Measurements from ENCODE around the gene ZNF396.
A peak's percentile ranks its signal among the peaks of the same experiment; 100 is the strongest.

Gene ZNF396

DNA sequence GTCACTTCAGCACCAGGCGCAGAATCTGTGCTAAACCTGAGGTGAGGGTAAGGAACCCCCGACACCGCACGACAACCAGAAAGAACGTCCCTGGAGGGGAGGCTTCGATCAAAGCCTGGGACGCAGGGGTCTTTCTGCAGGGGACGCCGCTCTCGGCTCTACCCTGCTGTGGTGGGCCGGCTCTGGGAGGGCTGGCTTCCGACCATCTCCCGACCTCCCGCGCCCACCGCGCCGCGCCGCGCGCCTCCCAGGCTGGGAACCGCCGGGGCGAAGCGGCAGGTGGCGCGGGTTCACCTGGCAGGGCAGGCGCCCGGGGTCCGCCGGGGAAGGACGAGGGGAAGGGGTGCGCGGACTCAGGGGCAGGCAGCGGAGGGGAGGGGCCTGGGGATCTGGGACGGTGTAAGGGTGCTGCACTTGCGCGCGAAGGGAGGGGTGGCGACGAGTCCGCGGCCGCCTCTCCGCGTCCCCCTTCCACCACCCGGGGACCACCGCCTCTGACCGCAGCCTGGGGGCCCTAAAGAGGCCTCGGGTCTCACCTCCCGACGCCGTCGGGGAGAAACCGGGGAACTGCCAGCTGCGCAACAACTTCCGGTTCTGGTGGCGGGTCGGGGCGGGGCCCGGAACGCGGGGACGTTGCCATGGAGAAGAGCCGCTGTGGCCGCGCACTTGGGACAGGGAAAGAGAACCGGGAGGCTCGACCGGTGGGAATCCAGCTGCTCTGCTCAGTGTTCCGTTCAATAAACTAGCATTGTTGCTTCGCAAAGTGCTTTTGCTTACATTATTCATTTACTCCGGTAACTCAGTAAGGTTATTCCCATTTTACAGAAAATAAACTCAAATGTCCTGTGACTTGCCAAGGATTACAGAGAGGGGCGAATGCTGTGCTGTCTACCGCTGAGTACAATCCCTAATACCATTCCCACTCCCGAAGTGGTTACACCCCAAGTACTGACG lies at the start of gene ZNF396:
Gene ZNF396, minus strand, starts transcription at position 596 of the 954 bp plus-strand sequence. CDS start 3,045 bp downstream, outside the sequence.
- DNase-seq, result peak; percentile 74

DNA sequence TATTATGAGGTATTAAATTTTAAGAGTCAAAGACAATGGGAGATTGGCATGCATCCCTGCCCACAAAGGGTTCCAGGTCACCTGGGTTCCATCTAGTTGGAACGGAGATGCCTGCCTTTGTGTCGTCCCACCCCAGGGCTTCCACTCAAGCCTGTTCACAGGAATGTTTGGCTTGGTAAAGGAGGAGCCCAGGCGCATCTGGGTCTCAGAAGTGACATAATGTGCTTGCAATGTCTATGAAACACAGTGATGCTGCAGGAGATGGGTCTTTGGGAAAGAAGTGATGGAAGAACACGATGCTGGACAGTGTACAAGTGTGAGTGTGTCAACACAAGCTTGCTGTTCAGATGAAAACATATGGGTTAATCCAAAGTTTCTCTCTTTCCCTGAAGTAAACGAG lies 49.6 kb upstream of the ZNF396 start:
- DNase-seq, result no peak

DNA sequence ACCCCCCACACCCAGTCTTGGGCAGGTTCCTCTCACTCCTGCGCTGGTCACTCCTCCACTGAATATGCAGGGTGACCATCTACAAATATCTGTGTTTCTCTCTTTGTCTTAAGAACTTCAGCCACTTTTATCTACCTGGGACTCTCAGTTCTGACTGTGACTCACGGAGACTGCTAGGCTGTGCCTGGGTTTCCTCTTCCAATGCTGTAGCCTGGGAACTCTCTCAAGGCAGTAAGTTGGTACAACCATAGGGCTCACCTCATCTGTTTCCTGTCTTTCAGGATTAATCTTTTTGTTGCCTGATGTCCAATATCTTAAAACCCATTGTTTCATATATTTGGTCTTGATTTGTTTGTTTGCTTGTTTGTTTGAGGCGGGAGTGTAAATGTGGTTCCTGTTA lies 47.2 kb upstream of the ZNF396 start:
- no peak for DNase-seq

DNA sequence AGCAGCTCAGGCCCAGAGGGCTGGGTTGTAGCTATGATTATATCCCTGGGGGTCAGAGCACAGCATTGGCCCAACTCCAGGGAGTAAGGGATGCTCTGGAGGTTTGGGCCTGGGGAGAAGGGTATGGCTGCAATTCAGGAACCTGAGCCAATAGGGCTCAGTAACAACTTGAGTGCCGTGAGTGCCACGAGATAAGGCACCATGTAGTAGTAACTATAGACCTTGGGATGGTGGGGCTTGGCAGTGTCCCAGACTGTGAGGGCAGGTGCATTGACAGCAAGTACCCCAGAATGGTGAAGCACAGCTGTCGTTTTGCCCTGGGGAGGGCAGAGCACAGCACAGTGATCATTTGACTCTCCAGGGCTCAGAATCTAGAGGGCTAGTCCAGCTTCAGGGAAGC lies 45.1 kb upstream of the ZNF396 start:
- no peak for DNase-seq

DNA sequence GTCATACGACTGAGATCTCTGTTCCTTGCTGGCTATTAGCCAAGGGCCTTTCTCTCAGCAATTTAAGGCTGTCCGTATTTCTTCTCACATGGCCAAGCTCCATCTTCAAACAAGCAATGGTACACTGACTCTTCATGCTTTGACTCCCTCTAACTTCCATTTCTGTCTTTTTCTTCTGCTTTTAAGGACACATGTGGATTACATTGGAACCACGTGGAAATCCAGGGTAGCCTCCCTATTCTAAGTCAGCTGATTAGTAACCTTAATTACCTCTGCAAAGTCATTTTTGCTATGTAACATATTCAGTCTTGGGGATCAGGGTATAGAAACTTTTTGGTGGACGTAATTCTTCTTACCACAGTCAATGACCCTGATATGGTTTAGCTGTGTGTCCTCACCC lies 41.5 kb upstream of the ZNF396 start:
- DNase-seq, result no peak

DNA sequence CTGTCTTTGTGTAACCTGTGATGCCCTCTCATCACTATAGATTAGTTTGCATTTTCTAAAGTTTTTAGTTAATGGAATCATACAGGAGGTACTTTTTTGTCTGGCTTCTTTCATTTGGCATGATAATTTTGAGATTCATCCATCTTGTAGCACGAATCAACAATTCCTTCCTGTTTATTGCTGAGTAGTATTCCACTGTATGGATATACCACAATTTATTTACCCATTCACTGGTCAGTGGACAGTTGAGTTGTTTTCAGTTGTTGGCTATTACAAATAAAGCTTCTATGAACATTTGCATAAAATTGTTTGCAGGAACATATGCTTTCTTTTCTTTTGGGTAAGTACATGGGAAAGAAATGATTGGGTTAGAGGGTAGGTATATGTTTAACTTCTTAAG lies 40.1 kb upstream of the ZNF396 start:
- DNase-seq, result no peak

DNA sequence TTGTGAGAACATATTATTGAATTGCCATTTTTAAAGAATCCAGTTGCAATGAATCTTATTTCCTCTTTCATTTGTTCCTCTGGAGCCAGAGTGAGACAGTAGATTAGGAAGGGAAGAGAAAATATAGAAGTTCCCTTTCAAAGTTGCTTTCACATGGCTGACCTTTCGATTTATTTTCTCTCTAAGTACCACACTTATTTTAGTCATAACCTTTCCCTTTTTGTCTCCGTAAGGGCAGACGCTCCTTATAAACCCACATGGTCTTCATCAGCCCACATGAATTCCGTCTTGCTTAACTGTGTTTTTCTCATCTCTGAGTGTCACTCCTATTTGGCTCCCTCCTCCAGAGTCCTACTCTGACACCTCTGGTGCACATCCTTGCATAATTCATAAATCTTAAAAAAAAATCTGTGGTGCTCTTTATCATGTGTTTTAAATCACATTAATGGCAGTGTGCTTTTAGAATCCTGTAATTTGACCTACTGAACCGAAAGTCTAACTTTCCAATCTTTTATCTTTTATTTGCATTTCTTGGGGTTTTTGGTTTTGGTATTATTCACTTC lies 38.5 kb upstream of the ZNF396 start:
- DNase-seq, result no peak

DNA sequence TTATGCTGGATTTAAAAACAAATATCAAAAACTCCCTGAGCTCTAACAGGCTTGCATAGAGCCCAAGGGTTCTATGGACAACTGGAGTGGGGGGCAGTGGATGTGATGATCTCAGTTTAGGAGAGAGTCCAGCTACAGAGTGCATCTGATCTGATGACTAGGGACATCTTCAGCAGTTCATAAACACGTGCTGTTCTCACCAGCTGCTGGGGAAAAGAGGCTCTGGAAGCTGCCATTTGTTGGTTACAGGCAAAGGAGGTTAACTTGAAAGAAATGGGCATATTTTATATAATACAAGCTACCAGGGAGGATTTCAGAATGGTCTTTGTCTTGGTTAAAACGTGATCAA lies 36.0 kb upstream of the ZNF396 start:
- DNase-seq, result no peak

DNA sequence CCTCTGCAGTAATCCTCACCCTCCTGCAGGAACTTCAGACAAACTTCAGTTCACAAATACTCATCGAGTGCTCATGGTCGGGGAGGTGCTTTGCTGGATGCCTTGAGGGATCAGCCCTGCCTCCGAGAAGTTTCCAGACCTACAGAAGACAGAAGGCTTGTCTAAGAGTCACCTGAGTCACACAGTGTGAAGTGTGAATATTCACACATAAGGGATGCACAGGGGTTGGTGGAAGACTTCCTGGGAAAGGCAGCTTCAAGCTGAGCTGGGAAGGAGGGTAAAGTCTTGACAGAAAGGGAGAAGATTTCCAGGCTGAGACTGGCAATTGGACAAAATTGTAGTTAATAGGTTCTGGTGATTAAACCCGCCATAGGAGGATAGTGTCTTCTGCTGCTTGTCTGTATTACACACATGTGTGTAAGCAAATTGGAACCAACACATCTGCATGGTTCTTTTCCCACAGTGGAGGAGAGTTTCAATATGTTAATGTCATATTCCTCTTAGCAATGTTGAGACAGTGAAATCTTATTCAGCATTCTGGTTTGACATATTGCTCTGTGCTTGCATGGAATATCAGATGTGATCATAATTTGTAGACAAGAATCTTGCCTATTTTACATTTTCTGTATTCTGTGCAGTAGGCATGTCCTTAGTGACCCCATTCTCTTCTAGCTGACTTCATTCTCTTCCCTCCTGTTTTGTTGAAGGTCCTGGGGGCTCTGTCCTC lies 34.7 kb upstream of the ZNF396 start:
- no peak for DNase-seq

DNA sequence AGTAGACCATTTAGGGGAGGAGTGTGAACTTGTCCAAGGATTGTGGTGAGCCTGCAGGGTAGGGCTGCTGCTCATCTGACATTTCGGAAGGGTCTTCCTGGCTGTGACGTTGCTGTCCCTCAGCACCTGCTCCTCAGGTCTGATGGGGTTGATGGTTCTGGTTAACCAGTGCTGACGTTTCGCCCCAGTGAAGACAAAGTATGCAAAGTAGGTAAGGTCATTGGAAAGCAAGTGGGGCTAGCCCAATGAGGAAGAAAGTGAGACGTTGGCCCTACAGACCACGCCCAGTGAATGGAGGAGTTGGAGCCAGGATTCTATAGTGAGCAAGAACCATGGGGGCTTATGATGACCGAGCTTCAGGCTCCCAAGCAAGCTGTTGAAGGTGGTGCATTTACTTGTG lies 33.4 kb upstream of the ZNF396 start:
- DNase-seq, result no peak

DNA sequence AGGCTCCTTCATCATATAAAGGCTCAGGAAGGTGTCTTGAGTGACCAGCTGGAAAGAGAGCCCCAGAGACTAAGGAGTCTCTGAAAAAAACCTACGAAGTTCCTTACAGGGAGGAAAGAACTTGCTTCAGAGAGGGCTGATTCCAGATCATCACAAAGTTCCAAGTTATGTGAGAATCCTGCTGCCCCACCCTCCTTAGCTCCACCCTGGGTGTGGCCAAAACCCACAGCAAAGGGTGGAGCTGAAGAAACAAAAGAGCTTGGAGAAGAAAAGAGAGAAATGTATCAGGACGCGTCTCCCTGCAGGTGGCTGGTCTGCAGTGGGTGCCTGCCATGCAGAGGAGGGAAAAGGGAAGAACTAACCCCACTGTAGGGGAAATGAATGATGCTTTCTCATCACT lies 32.8 kb upstream of the ZNF396 start:
- no peak for DNase-seq

DNA sequence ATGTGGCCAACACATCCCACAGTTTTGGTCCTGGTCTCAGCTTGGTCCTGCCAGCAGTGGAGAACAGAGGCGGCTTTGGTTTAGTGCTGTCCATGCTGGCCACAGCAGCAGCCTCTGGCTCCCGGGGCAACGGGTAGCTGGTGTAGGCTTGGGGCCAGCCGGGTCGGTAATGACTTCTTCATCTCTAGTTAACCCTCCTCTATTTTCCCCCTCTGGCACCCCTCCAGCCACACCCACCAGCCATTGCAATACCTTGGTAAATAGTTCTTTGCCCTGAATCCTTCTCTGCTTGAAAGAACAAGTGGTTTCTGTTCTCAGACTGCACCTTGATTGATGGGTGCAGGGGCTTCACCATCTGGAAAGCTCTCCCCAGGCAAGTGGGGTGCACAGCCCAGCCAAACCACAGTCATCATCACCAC lies 31.7 kb upstream of the ZNF396 start:
- no peak for DNase-seq

DNA sequence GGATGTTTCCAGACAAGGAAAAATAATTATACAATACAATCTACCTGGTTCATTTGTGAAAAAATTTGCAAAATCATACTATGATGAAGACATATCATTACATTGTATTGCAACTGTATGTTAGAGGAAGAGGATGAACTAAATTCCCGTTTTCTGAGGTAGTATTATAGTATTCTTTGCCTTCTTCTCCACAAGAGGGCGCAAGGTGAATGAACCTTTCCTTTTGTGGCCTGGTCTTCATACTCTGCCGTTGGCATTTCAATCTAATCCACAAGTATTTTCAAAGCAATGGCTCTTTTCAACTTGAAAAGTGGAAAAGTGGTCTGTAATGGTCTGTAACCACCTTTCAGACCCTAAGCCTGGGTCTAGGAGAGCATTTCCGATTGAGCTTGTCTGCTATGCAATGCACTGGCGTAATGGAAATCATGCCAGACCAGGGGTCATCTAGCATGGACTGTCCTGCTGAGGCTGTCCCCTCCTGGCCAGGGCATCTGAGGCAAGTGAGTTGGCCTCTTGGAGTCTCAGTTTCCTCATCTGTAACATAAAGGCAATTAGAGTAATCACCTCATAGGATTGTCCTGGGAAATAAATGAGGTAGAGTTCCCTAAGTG lies 30.8 kb upstream of the ZNF396 start:
- peak; percentile 71 for DNase-seq

DNA sequence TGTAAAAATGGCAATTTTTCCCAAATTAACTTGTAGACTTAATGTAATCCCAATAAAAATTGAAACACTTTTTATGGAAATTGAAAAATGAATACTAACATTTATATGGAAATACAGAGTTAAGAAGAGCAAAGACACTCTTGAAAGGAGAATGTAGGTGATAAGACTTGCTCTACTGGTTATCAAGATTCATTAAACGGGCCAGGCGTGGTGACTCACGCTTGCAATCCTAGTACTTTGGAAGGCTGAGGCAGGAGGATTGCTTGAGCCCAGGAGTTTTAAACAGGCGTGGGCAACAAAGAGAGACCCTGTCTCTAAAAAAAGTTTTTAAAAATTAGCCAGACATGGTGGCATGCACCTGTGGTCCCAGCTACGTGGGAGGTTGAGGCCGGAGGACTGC lies 29.5 kb upstream of the ZNF396 start:
- no peak for DNase-seq

DNA sequence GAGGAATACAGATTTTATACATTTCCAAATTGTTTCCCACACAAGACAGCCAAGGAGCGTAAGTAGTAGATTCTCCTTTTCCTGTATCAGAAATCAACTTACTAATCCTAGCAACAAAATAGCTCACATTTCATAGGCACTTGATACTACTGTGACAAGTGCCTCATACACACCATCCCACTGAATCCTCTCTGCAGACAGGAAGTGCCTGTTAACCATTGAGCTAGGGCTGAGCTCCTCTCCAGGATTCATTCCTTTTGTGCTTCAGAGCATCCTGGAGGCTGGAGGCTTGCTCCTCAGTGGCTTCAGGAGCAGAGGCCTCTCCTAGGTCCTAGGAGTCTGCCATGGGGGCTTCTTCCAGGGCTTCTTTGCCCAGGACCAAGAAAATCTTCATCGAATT lies 20.8 kb upstream of the ZNF396 start:
- no peak for DNase-seq

DNA sequence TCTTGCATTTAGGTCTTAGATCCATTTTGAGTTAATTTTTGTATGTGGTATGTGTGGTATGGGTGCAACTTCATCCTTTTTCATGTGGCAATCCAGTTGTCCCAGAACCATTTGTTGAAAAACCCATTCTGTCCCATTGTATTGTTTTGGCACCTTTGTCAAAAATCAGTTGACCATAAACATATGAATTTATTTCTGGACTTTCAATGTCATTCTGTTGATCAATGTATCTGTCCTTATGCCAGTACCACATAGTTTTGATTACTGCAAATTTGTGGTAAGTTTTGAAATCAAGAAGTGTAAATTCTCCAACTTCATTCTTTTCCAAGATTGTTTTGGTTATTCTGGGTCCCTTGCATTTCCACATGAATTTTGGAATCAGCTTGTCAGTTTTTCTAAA lies 16.6 kb upstream of the ZNF396 start:
- no peak for DNase-seq

DNA sequence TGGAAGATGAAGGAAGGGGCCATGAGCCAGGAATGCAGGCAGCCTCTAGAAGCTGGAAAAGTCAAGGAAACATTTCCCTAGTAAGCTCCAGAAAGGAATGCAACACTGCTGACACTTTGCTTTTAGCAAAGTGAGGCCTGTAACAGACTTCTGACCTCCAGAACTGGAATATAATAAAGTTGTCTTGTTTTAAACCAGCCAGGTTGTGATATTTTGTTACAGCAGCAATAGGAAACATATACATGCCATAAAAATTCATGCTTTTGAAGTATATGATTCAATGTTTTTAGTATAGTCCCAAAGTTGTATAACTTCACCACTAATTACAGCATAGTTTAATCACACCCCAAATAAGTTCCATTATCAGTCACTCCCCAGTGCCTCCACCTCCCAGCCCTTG lies 15.2 kb upstream of the ZNF396 start:
- no peak for DNase-seq

DNA sequence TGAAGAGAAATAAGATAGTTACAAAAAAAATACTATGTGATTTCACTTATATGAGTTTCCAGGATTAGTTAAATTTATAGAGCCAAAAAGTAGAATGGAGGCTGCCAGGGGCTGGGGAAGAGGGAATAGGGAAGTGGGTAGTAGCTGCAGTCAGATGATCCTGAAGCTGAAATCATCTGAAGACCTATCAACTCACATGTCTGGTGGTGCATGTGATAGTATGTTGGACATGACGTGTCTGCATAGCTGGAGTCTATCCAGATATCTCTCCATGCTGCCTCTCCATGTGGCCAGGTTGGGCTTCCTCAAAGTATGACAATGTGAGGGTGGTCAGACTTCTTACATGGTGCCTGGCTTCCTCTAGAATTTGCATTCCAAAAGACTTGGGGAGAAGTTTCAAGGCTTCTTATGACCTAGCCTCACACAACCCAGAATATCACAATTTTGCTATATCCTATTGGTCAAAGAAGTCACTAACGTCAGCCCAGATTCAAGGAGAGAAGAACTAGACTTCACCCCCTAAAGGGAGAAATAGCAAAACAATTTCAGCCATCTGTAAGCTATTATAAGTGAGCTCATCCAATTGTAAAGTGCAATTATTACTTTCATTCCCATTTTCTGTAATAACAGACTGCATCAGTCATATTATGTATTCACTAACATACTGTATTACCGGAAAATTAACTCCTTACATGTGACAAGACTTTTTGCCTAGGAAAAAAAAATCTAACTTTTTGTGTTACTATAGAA lies 14.0 kb upstream of the ZNF396 start:
- no peak for DNase-seq

DNA sequence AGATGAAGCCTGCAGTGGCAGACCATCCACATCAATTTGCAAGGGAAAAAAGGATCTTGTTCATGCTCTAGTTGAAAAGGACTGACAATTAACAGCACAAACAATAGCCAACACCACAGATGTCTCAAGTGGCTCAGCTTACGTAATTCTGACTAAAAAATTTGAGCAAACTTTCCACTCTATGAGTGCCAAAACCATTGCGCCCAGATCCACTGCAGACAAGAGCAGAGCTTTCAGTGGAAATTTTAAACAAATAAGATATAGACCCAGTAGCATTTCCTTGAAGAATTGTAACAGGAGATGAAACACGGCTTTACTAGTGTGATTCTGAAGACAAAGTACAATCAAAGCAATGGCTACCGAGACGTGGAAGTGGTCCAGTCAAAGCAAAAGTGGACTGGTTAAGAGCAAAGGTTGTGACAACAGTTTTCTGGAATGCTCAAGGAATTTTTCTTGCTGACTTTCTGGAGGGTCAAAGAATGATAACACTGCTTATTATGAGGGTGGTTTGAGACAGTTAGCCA lies 12.0 kb upstream of the ZNF396 start:
- DNase-seq, result no peak

DNA sequence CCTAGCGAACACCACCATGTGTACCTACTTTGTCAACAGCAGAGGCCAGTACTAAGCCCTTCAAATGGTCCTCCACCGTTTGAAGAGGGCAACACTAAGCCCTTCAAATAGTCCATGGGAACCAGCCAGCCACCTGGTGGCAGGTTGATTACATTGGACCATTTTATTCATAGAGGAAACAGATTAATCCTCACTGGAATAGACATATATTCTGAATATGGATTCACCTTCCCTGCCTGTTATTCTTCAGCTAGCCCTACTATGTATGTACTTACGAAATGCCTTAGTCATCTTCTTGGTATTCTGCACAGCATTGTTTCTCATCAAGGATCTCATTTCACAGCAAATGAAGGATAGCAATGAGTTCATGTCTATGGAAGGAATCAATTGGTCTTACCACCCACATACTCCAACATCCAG lies 10.0 kb upstream of the ZNF396 start:
- DNase-seq, result peak; percentile 36

DNA sequence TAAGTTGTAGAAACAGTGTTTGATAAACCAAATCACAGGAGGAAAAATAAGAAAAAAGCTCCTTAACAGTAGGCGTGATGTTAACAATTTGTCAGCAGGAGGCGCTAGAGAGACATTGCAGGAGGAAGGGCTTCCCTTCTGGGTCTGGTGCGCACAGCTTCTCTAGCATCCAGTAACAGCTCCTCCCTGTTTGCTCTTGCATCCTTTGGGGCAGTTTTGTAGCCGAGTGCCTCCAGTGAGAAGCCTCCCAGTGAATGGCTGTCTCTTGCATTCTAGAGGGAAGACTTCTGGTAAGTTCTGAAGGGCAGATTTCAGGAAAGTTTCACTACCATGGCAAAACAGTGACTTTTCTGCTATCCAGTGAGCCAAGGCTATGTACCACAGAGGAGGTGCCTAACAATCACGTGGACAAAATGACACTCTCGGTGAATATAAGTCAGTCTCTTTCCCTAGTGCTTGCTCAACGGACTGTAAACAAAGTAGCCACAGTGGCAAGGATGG lies 9.5 kb upstream of the ZNF396 start:
- DNase-seq, result peak; percentile 69

DNA sequence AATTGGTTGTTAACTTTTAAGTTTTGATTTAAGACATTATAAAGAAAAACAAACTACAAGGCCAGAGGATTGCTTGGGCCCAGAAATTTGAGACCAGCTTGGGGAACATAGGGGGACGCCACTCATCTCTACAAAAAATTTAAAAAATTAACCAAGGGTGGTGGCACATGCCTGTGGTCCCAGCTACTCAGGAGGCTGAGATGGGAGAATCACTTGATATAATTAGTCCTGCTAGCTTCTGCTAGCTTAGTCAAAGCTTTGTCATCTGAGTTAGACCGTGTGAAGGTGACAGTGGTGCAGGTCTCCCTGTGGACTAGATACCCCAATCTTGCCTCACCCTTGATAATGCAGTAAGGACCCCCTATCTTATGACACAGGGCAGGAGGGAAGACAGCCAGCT lies 6.0 kb upstream of the ZNF396 start:
- DNase-seq, result no peak

Measured in COR-L47 (cell line).